Fibroblast of pulmonary artery (primary cell): ENCODE measurements around the gene SNRNP200.

Experiments used
- DNase-seq: peaks from one replicate; pipeline ENCODE4 v3.0.0-alpha.2; 2010; ENCODE audit warnings: low read depth
- H3K4me3 ChIP-seq: replicated peaks from 2 replicates; pipeline ENCODE4 v1.5.1; 2011; ENCODE audit warnings: low read depth, mild to moderate bottlenecking, control low read depth, low read length, moderate library complexity
- TF ChIP-seq, protein P1 (sequence below): IDR thresholded peaks from 2 replicates; pipeline ENCODE4 v1.5.1; 2011; ENCODE audit warnings: mild to moderate bottlenecking, control low read depth, low read length, inconsistent platforms; ENCODE audit errors: missing control alignments

The SNRNP200 gene

DNA sequence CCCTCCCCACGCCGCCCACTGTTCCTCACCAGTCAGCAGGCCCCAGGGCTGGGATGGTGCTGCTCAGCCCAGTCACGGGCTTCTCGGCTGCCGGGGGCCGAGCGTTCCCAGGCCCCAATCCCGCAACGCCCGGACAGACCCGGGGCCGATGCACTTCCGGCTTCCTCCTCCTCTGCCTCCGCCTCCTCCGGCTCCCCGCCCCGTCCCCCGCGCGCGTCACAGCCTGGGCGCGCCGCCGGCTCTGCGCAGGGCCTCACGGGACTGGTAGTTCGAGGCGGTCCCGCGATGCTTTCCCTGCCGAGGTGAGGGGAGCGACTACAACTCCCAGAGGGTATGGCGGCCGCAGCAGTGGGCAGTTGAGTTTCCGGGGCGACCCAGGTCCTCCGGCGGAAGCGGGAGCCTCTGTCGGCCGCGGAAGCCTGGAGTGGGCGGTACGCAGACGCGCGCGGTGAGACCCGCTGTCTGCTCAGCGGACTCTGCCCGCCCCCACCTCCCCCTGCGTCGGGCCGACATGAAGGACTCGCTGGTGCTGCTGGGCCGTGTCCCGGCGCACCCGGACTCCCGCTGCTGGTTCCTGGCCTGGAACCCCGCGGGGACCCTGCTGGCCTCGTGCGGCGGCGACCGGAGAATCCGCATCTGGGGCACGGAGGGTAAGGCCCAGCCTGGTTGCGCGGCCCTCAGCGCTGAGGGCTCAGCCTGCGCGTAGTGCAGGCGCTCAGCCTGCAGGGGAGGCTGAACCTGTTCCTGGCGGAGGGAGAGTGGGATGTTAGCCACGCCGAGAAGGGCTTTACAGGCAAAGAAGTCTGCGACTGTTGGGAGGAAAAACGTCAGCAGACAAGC lies 39.3 kb downstream of the SNRNP200 start, which contains the start of the genes CIAO1 and TMEM127:
Gene CIAO1, plus strand, starts transcription at position 386 of the 840 bp plus-strand sequence. Its CDS starts 126 bp downstream, at position 512.
Gene TMEM127, minus strand, starts transcription at position 158 of the 840 bp plus-strand sequence. CDS start 616 bp downstream, outside the sequence.
- TF ChIP-seq, protein P1, sequence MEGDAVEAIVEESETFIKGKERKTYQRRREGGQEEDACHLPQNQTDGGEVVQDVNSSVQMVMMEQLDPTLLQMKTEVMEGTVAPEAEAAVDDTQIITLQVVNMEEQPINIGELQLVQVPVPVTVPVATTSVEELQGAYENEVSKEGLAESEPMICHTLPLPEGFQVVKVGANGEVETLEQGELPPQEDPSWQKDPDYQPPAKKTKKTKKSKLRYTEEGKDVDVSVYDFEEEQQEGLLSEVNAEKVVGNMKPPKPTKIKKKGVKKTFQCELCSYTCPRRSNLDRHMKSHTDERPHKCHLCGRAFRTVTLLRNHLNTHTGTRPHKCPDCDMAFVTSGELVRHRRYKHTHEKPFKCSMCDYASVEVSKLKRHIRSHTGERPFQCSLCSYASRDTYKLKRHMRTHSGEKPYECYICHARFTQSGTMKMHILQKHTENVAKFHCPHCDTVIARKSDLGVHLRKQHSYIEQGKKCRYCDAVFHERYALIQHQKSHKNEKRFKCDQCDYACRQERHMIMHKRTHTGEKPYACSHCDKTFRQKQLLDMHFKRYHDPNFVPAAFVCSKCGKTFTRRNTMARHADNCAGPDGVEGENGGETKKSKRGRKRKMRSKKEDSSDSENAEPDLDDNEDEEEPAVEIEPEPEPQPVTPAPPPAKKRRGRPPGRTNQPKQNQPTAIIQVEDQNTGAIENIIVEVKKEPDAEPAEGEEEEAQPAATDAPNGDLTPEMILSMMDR, result peak; percentile 38
- peak; percentile 98 for DNase-seq
- H3K4me3 ChIP-seq, result peak within 1 kb of the TSS; percentile 79

DNA sequence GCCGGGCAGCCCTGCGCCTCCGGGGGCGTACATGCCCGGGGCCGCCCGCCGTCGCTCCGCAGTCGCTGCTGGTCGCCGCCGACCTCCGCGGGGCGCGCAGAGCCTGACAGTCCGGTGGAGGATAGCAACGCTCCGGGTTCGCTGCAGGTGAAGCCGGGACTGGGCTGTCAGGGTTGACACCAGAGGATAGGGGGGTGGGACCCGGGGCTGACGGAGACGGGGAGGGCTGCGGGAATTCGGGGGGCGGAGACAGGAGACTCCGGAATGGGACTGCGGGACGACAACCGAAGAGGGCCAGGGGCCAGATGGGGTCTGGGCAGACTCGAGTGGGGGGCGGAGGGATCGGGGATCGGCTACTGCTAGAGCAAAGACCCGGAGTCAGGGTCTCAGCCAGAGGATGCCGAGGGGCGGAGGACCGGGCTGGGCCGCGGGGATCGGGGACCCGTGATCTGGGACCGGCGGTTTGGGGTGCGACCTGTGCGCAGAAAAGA lies 40.0 kb downstream of the SNRNP200 start:
- H3K4me3 ChIP-seq, result peak overlapping the region; percentile 79
- no peak for DNase-seq
- TF ChIP-seq, protein P1, result no peak

DNA sequence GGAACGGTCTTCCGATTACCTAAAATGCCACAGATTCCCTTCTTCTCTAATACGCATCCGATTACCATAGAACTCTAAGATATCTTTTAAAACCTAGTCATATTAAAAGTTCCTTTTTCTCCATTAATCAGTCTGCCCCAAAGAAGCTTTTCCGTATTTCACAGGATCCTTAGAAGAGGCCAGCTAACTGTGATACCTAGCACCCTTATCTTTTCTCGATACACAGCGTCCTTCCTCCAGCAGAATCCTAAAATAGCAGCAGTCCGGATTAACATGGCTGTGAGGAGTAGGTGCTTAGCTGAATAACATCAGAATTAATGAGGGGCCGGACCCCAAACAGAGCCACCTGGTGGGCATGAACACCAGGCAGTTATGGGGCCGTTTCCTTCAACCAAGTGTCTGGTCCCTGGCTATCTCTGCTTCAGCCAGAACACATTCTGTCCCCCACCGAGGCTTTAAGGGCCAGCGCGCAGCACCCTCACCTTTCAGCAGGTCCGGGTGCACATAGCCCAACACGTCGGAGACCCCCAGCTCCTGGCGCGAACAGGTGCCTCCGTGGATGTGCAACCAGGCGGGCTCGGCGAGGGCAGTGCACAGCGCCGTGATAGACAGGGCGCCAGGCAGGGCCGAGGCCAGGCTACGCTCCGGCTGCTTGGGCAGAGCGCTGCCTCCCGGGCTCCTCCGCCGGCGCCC lies 40.5 kb downstream of the SNRNP200 start:
- H3K4me3 ChIP-seq, result peak overlapping the region; percentile 79
- TF ChIP-seq, protein P1, result peak; percentile 43
- peak; percentile 51 for DNase-seq

DNA sequence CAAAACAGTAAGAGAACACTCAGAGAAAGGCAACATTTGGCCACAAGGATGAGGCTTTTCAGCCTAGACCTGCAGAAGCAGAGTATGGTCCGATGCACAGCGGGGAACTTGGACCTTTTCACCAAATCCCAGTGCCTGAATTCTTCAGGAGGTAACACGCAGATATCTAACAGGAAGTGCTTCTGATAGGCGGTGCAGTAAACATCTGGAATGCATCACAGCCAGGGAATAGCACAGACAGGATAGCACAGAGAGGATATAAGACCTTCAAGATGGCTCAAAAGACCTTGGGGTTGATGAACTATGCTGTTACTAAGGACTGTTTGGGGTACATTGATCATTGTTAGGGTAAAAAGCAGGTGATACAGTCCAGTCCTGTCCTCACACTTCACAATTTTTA lies 41.3 kb downstream of the SNRNP200 start:
- DNase-seq, result peak; percentile 42
- TF ChIP-seq, protein P1, result no peak
- H3K4me3 ChIP-seq, result peak overlapping the region; percentile 79

DNA sequence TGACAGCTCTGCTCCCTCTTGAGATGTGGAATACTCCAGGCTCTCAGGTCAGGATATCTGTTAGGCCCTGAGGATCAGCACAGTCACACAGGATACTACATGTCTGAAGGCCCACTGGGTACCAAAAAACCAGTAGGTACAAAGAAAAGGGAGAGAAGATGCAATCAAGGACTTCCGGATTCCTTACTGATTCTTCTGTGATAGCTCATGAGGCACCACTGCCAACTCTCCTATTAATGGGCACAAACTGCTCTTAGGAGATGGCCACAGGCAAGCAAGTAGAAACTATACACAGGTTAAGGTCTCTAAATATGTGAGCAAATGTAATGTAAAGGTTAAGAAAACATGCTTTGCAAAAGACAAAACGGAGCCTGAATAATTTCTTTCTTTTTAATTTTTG lies 43.0 kb downstream of the SNRNP200 start:
- TF ChIP-seq, protein P1, result no peak
- no peak for DNase-seq
- H3K4me3 ChIP-seq, result no peak overlapping the region

DNA sequence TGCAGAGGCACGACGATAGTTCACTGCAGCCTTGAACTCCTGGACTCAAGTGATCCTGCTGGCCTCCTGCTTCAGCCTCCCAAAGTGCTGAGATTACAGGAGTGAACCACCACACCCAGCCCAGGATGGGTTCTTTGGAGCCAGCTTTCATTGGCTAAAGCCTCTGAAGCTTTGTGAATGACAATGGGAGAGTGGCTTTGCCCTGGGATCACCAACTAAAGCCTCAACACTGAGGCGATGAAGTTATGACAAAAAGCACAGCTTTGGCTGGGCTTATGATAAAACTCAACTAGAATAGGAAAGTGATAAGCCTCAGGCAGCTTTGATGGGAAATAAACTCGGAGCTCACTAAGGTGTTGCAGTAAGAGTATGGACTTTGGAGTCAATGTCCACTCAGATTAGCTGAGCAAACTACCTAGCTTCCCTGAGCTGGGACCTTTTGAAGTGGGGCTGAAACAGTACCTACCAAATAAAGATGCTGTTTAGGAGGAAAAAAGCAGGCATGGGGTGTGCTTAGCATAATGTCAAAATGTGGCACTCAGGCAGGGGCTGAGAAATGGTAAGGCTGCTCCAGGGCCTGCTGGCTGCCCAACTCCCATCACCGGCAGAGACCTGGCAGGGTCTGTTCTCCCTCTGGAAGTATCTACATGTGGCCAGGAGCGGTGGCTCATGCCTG lies 43.9 kb downstream of the SNRNP200 start:
- TF ChIP-seq, protein P1, result no peak
- DNase-seq, result no peak
- H3K4me3 ChIP-seq, result no peak overlapping the region
